ENCODE data around the gene OPRL1. TPM values are rescaled to one million over a fixed set of nuclear protein-coding genes. Genes with fewer than 3 reads are reported as not detected.
A peak's percentile ranks its signal among the peaks of the same experiment; 100 is the strongest.

Gene OPRL1
- total RNA-seq, 4 donors from 2014 or later, result 0.14 to 0.32 TPM; not detected in 2

- intact Hi-C loops (cut with DNase I; ENCODE audit: low total_unique reads), result no loop called here
- 69% methylated on average over 6 of the region's 6 CpGs; no CpG with 5 or more reads in 1 of the 2 donors for WGBS, 2 donors (ENCODE audit: low coverage in 1 of 2)
Measured at GRCh38 chr20:64081624-64081964, 1.7 kb downstream of the OPRL1 start.

GRCh38 chr20:64082126-64082731 is 2.3 kb downstream of the OPRL1 start:
- 27% methylated on average over 13 of the region's 13 CpGs; no CpG with 5 or more reads in 1 of the 2 donors for WGBS, 2 donors (ENCODE audit: low coverage in 1 of 2)
- Histone ChIP-seq H3K36me3 (no peaks in the 10 kb centered on the region), H3K9me3 (no peaks in the 10 kb centered on the region), H3K27me3 (peaks cover 69% of the 10 kb centered on the region), H3K27ac (no peak overlapping the region), H3K4me3 (no peak overlapping the region), H3K4me1 (peaks cover 13 to 48% (median 27%) of the 10 kb centered on the region in 4 donors)
- intact Hi-C loops (cut with DNase I; ENCODE audit: low total_unique reads), result no loop called here
- no peak for DNase-seq
- no peak for TF ChIP-seq CTCF (IDR thresholded peaks at IDR 0.05)
- TF ChIP-seq POLR2AphosphoS5 (IDR thresholded peaks at IDR 0.05), result no peak
- TF ChIP-seq EP300 (IDR thresholded peaks at IDR 0.05; ENCODE audit: low read depth), result no peak
- no peak for TF ChIP-seq POLR2A (IDR thresholded peaks at IDR 0.05)
- in situ Hi-C loops (cut with MboI; ENCODE audit: low pct_ligation_motif_present in 1 of 4, low pct_unique_long_range_greater_than_20kb in 1 of 4, low sequenced_read_pairs in 3 of 4), result no loop called here

More at GRCh38 chr20:64081624-64081964, 1.7 kb downstream of the OPRL1 start:
- no peaks in the 10 kb centered on the region for H3K36me3 ChIP-seq
- no peak overlapping the region for H3K4me3 ChIP-seq
- peaks cover 69% of the 10 kb centered on the region for H3K27me3 ChIP-seq
- no peaks in the 10 kb centered on the region for H3K9me3 ChIP-seq
- H3K27ac ChIP-seq, result no peak overlapping the region
- H3K4me1 ChIP-seq, result peaks cover 13 to 48% (median 27%) of the 10 kb centered on the region in 4 donors
- TF ChIP-seq POLR2AphosphoS5 (IDR thresholded peaks at IDR 0.05), result no peak
- TF ChIP-seq EP300 (IDR thresholded peaks at IDR 0.05; ENCODE audit: low read depth), result no peak
- no peak for TF ChIP-seq CTCF (IDR thresholded peaks at IDR 0.05)
- TF ChIP-seq POLR2A (IDR thresholded peaks at IDR 0.05), result no peak
- in situ Hi-C loops (cut with MboI; ENCODE audit: low pct_ligation_motif_present in 1 of 4, low pct_unique_long_range_greater_than_20kb in 1 of 4, low sequenced_read_pairs in 3 of 4), result no loop called here
- no peak for DNase-seq

DNA sequence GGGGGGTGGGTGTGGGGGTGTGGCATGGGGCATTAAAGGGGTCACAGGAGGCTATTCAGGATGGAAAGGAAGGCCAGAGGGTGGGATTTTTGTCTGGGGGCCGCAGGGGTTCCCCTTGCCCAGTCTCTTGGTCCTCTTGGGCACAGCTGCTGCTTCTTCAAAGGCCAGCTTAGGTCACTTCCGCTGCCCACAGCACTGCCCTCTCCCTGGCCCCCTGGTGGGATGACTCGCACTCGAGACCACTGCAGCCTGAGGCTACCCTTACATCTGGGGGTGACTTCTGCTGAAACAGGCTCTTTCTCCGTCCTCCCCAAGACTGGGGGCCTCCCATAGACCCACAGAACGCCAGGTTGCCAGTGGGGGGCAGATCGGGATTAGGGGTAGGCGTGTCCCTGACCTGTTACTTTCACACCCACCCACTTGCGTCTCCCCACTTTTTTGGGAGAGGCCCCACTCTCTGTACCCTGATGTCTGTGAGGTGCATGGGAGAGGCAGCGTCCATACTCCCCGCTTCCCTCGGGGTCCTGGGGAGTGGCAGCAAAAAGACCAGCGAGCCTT is 3.0 kb downstream of the OPRL1 start:
- no peak for DNase-seq
- H3K4me1 ChIP-seq, result peaks cover 13 to 46% (median 27%) of the 10 kb centered on the region in 4 donors
- H3K27ac ChIP-seq, result no peak overlapping the region
- in situ Hi-C loops (cut with MboI; ENCODE audit: low pct_ligation_motif_present in 1 of 4, low pct_unique_long_range_greater_than_20kb in 1 of 4, low sequenced_read_pairs in 3 of 4) (no loop called here), intact Hi-C loops (cut with DNase I; ENCODE audit: low total_unique reads) (no loop called here)
- WGBS, 2 donors (ENCODE audit: low coverage in 1 of 2), result 13 to 63% methylated on average over 1 to 13 of the region's 13 CpGs
- peak overlapping the region in 2 of 4 donors; percentile 49 to 59 for H3K4me3 ChIP-seq
- TF ChIP-seq POLR2AphosphoS5 (IDR thresholded peaks at IDR 0.05) (no peak), EP300 (IDR thresholded peaks at IDR 0.05; ENCODE audit: low read depth) (no peak), CTCF (IDR thresholded peaks at IDR 0.05) (no peak), POLR2A (IDR thresholded peaks at IDR 0.05) (no peak)
- H3K36me3 ChIP-seq, result no peaks in the 10 kb centered on the region
- H3K27me3 ChIP-seq, result peaks cover 71% of the 10 kb centered on the region
- no peaks in the 10 kb centered on the region for H3K9me3 ChIP-seq

- Histone ChIP-seq H3K36me3 (no peaks in the 10 kb centered on the region), H3K27ac (no peak overlapping the region), H3K27me3 (peaks cover 70% of the 10 kb centered on the region), H3K4me3 (peak overlapping the region; percentile 16 to 59 (median 40)), H3K4me1 (peaks cover 12 to 41% (median 24%) of the 10 kb centered on the region in 4 donors), H3K9me3 (no peaks in the 10 kb centered on the region)
- in situ Hi-C loops (cut with MboI; ENCODE audit: low pct_ligation_motif_present in 1 of 4, low pct_unique_long_range_greater_than_20kb in 1 of 4, low sequenced_read_pairs in 3 of 4), result no loop called here
- TF ChIP-seq POLR2A (IDR thresholded peaks at IDR 0.05) (no peak), CTCF (IDR thresholded peaks at IDR 0.05) (peak; percentile 31 to 53 (median 46)), POLR2AphosphoS5 (IDR thresholded peaks at IDR 0.05) (no peak)
- DNase-seq, result peak; percentile 71
- intact Hi-C loops (cut with DNase I; ENCODE audit: low total_unique reads), result no loop called here
- 3% methylated on average over 15 of the region's 52 CpGs; no CpG with 5 or more reads in 1 of the 2 donors for WGBS, 2 donors (ENCODE audit: low coverage in 1 of 2)
Measured at GRCh38 chr20:64083378-64083803, 3.5 kb downstream of the OPRL1 start.
